Neural progenitor cell (in vitro differentiated cells): Measurements from ENCODE around the gene SARM1. TPM values are rescaled to one million over a fixed set of nuclear protein-coding genes. Genes with fewer than 3 reads are reported as not detected.

ENCODE experiments used
- DNase-seq: peaks from one replicate; pipeline ENCODE4 v3.0.0-alpha.2; 2016; ENCODE audit warnings: low spot score
- H2AFZ ChIP-seq: fragments of 200-600 bp; sonication (generic); replicated peaks from 2 replicates; pipeline ENCODE4 v1.6.1; 2016; ENCODE audit warnings: antibody characterized with exemption
- H3F3A ChIP-seq: fragments of 200-600 bp; sonication (generic); 2 replicates; pipeline ENCODE4 v1.6.1; 2016; ENCODE audit warnings: antibody characterized with exemption, low read depth
- H3K27ac ChIP-seq: fragments of 200-600 bp; sonication (generic); 2 replicates; pipeline ENCODE4 v1.5.1; 2016; ENCODE audit warnings: mild to moderate bottlenecking
- H3K27me3 ChIP-seq: fragments of 200-600 bp; sonication (generic); 2 replicates; pipeline ENCODE4 v1.6.1; 2016; ENCODE audit warnings: mild to moderate bottlenecking, moderate library complexity
- H3K36me3 ChIP-seq: fragments of 200-600 bp; sonication (generic); 2 replicates; pipeline ENCODE4 v1.5.1; 2016
- H3K4me1 ChIP-seq: fragments of 200-600 bp; sonication (generic); 2 replicates; pipeline ENCODE4 v1.6.1; 2016; ENCODE audit warnings: mixed run types
- H3K4me2 ChIP-seq: fragments of 200-600 bp; sonication (generic); 2 replicates; pipeline ENCODE4 v1.6.1; 2016
- H3K4me3 ChIP-seq: fragments of 200-600 bp; sonication (generic); 2 replicates; pipeline ENCODE4 v1.5.1; 2016
- H3K79me2 ChIP-seq: fragments of 200-600 bp; sonication (generic); 2 replicates; pipeline ENCODE4 v1.6.1; 2016; ENCODE audit warnings: low read depth
- H3K9ac ChIP-seq: fragments of 200-600 bp; sonication (generic); 2 replicates; pipeline ENCODE4 v1.6.1; 2016
- H3K9me3 ChIP-seq: fragments of 200-600 bp; sonication (generic); 2 replicates; pipeline ENCODE4 v1.5.1; 2016; ENCODE audit warnings: low read depth
- H4K20me1 ChIP-seq: fragments of 200-600 bp; sonication (generic); 2 replicates; pipeline ENCODE4 v1.6.1; 2016; ENCODE audit warnings: low read depth
- H3K27ac Mint-ChIP-seq: 3 replicates; pipeline ENCODE4 v1.8.0; 2021; ENCODE audit warnings: mixed read lengths
- H3K27me3 Mint-ChIP-seq: 2 replicates; pipeline ENCODE4 v1.8.0; 2022; ENCODE audit warnings: low read depth, mild to moderate bottlenecking, inconsistent platforms, moderate library complexity, mixed read lengths; ENCODE audit not compliant: insufficient read depth
- H3K36me3 Mint-ChIP-seq: 3 replicates; pipeline ENCODE4 v1.8.0; 2021; ENCODE audit warnings: mixed read lengths
- H3K4me1 Mint-ChIP-seq: 3 replicates; pipeline ENCODE4 v1.8.0; 2021; ENCODE audit warnings: mixed read lengths
- H3K4me3 Mint-ChIP-seq: 3 replicates; pipeline ENCODE4 v1.8.0; 2021; ENCODE audit warnings: mild to moderate bottlenecking, moderate library complexity, mixed read lengths
- H3K9me3 Mint-ChIP-seq: 3 replicates; pipeline ENCODE4 v1.8.0; 2020; ENCODE audit warnings: mixed read lengths
- EZH2 ChIP-seq: fragments of 200-600 bp; sonication (generic); IDR thresholded peaks from 2 replicates; pipeline ENCODE4 v1.6.1; 2017; ENCODE audit warnings: antibody characterized with exemption, mild to moderate bottlenecking, moderate library complexity
- EZH2phosphoT487 ChIP-seq: fragments of 200-600 bp; sonication (generic); IDR thresholded peaks from 2 replicates; pipeline ENCODE4 v1.6.1; 2017; ENCODE audit warnings: antibody characterized with exemption
- total RNA-seq: library from RNA; depleted of rRNA; stranded (reverse); fragments of >200 nt; gene quantifications from 2 replicates; pipeline ENCODE4 v1.2.3, GENCODE V29; 2015; ENCODE audit warnings: low replicate concordance
- TF ChIP-seq, protein P1 (sequence below): fragments of 200-600 bp; sonication (generic); IDR thresholded peaks from 2 replicates; pipeline ENCODE4 v1.5.1; 2017; ENCODE audit warnings: antibody characterized with exemption, mild to moderate bottlenecking

SARM1 gene
- total RNA-seq, 1 donor from 2014 or later: 3.1 TPM

- no peak overlapping the region for H3K4me2 ChIP-seq
- no peaks in the 10 kb centered on the region for H3K27me3 ChIP-seq
- Mint-ChIP-seq H3K4me3 (no peak overlapping the region), H3K4me1 (peaks cover 10% of the 10 kb centered on the region), H3K9me3 (no peaks in the 10 kb centered on the region), H3K27me3 (no peaks in the 10 kb centered on the region), H3K36me3 (peaks cover 9% of the 10 kb centered on the region), H3K27ac (no peak overlapping the region)
- no peaks in the 10 kb centered on the region for H3K79me2 ChIP-seq
- peaks cover 17% of the 10 kb centered on the region for H3F3A ChIP-seq
- DNase-seq: no peak
- peaks cover 19% of the 10 kb centered on the region for H4K20me1 ChIP-seq
- H3K9ac ChIP-seq: no peak overlapping the region
- no peaks in the 10 kb centered on the region for H3K36me3 ChIP-seq
- no peak overlapping the region for H3K4me3 ChIP-seq
- peaks cover 4% of the 10 kb centered on the region for H3K4me1 ChIP-seq
- no peak for TF ChIP-seq EZH2
- TF ChIP-seq, protein P1, sequence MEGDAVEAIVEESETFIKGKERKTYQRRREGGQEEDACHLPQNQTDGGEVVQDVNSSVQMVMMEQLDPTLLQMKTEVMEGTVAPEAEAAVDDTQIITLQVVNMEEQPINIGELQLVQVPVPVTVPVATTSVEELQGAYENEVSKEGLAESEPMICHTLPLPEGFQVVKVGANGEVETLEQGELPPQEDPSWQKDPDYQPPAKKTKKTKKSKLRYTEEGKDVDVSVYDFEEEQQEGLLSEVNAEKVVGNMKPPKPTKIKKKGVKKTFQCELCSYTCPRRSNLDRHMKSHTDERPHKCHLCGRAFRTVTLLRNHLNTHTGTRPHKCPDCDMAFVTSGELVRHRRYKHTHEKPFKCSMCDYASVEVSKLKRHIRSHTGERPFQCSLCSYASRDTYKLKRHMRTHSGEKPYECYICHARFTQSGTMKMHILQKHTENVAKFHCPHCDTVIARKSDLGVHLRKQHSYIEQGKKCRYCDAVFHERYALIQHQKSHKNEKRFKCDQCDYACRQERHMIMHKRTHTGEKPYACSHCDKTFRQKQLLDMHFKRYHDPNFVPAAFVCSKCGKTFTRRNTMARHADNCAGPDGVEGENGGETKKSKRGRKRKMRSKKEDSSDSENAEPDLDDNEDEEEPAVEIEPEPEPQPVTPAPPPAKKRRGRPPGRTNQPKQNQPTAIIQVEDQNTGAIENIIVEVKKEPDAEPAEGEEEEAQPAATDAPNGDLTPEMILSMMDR: no peak
- no peak for TF ChIP-seq EZH2phosphoT487
- no peak overlapping the region for H2AFZ ChIP-seq
- H3K9me3 ChIP-seq: no peaks in the 10 kb centered on the region
- H3K27ac ChIP-seq: no peak overlapping the region
Measured at GRCh38 chr17:28344435-28344901, 27.0 kb upstream of the SARM1 start.

DNA sequence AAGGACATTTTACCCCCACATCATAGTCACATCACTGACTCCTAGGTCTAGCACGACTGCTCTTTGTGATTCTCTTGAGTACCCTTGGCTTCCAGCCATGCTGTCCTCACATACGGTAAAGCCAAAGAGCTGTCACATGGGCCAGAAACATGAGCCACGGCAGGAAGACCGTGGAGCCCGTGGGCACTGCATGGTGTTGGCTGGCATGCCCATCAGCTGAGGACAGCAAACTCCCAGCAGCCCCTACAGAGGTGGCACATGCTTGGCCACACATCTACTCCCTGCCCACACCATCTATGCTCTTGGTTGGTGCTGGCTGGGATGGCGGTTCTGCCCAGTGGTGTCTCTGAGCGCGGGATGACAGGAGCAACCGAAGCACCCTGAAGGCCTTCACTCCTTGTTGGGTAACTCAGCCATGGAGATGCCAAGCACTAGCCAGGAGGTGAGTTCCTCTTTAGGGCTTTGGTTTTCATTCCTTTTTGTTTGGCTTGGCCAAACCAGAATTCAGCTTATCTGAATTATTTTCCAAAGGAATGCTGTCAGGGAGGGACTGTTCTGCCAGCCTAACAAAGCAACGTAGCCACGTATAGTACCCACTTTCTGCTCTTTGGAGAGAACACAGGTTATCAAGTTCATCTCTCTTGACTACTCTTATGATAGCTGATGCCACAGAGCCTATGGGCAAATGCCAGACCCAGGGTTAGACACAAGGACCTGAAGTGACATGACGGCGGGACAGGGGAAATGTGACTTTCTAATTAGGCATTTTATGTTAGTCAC lies 25.9 kb upstream of the SARM1 start:
- no peak overlapping the region for H3K9ac ChIP-seq
- Mint-ChIP-seq H3K9me3 (no peaks in the 10 kb centered on the region), H3K4me3 (peak overlapping the region; percentile 66), H3K4me1 (peaks cover 10% of the 10 kb centered on the region), H3K36me3 (peaks cover 11% of the 10 kb centered on the region), H3K27ac (no peak overlapping the region), H3K27me3 (no peaks in the 10 kb centered on the region)
- H3K36me3 ChIP-seq: no peaks in the 10 kb centered on the region
- H3K9me3 ChIP-seq: no peaks in the 10 kb centered on the region
- DNase-seq: no peak
- no peak overlapping the region for H3K4me3 ChIP-seq
- no peaks in the 10 kb centered on the region for H3K27me3 ChIP-seq
- peaks cover 4% of the 10 kb centered on the region for H3K4me1 ChIP-seq
- H3F3A ChIP-seq: peaks cover 17% of the 10 kb centered on the region
- no peak overlapping the region for H3K4me2 ChIP-seq
- no peak overlapping the region for H2AFZ ChIP-seq
- peaks cover 19% of the 10 kb centered on the region for H4K20me1 ChIP-seq
- H3K79me2 ChIP-seq: no peaks in the 10 kb centered on the region
- TF ChIP-seq, protein P1: no peak
- no peak for TF ChIP-seq EZH2phosphoT487
- TF ChIP-seq EZH2: no peak
- H3K27ac ChIP-seq: no peak overlapping the region

DNA sequence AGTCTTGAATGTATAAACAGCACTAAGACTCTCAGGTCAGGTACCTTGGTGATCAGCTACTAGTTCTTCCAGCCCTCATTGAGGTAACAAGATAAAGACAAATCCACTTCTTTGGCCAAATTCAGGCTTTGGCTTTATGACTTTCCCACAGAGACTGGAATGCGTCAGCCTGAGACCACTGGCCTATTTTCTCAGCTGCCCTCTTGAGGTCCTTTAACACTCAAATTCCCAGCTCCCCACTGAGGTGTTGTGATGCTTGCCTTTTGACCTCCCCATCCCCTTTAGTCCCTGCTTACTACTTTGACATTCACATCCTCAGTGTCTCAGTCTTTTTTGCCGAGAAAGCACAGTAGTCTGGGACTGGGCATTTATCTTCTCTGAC lies 25.3 kb upstream of the SARM1 start:
- H3K27me3 Mint-ChIP-seq: no peaks in the 10 kb centered on the region
- no peaks in the 10 kb centered on the region for H3K9me3 Mint-ChIP-seq
- H3K4me3 ChIP-seq: no peak overlapping the region
- peaks cover 17% of the 10 kb centered on the region for H3F3A ChIP-seq
- peaks cover 14% of the 10 kb centered on the region for H3K36me3 Mint-ChIP-seq
- H3K4me1 ChIP-seq: peaks cover 4% of the 10 kb centered on the region
- no peak overlapping the region for H3K27ac ChIP-seq
- H3K9ac ChIP-seq: no peak overlapping the region
- no peaks in the 10 kb centered on the region for H3K27me3 ChIP-seq
- H3K9me3 ChIP-seq: no peaks in the 10 kb centered on the region
- TF ChIP-seq EZH2 (no peak), EZH2phosphoT487 (no peak)
- TF ChIP-seq, protein P1: no peak
- H3K27ac Mint-ChIP-seq: no peak overlapping the region
- no peak overlapping the region for H2AFZ ChIP-seq
- H3K4me3 Mint-ChIP-seq: no peak overlapping the region
- H4K20me1 ChIP-seq: peaks cover 19% of the 10 kb centered on the region
- DNase-seq: peak; percentile 26
- H3K4me2 ChIP-seq: no peak overlapping the region
- H3K36me3 ChIP-seq: no peaks in the 10 kb centered on the region
- H3K4me1 Mint-ChIP-seq: peaks cover 10% of the 10 kb centered on the region
- H3K79me2 ChIP-seq: no peaks in the 10 kb centered on the region
